H9 (cell line): ENCODE data around the gene MPL. TPM values are rescaled to one million over a fixed set of nuclear protein-coding genes. Genes with fewer than 3 reads are reported as not detected.

ENCODE experiments used
- DNase-seq: peaks from one replicate; pipeline ENCODE4 v3.0.0-alpha.2; 2017
- H2AFZ ChIP-seq: one replicate; pipeline ENCODE4 v1.6.1; 2013; ENCODE audit warnings: mild to moderate bottlenecking, low read length, control low read depth, moderate library complexity
- H2AK5ac ChIP-seq: 2 replicates; pipeline ENCODE4 v1.6.1; 2013; ENCODE audit warnings: low read length, control low read depth, mixed read lengths; ENCODE audit not compliant: insufficient read length
- H2BK120ac ChIP-seq: one replicate; pipeline ENCODE4 v1.6.1; 2013; ENCODE audit warnings: low read depth, mild to moderate bottlenecking, low read length, control low read depth, inconsistent platforms; ENCODE audit not compliant: poor library complexity, severe bottlenecking
- H2BK12ac ChIP-seq: 2 replicates; pipeline ENCODE4 v1.6.1; 2013; ENCODE audit warnings: low read length, control low read depth, mixed read lengths, low read depth; ENCODE audit not compliant: insufficient read length
- H2BK15ac ChIP-seq: 2 replicates; pipeline ENCODE4 v1.6.1; 2013; ENCODE audit warnings: low read depth, low read length, control low read depth
- H2BK20ac ChIP-seq: one replicate; pipeline ENCODE4 v1.6.1; 2013; ENCODE audit warnings: low read depth, mild to moderate bottlenecking, low read length, control low read depth, inconsistent platforms; ENCODE audit not compliant: poor library complexity, severe bottlenecking
- H2BK5ac ChIP-seq: 2 replicates; pipeline ENCODE4 v1.6.1; 2013; ENCODE audit warnings: low read length, control low read depth, mixed read lengths; ENCODE audit not compliant: insufficient read length
- H3K14ac ChIP-seq: 2 replicates; pipeline ENCODE4 v1.6.1; 2013; ENCODE audit warnings: low read length, control low read depth; ENCODE audit not compliant: insufficient read depth
- H3K18ac ChIP-seq: 2 replicates; pipeline ENCODE4 v1.6.1; 2013; ENCODE audit warnings: low read depth, mild to moderate bottlenecking, mixed read lengths, low read length, control low read depth; ENCODE audit not compliant: insufficient read length
- H3K23ac ChIP-seq: 2 replicates; pipeline ENCODE4 v1.6.1; 2013; ENCODE audit warnings: low read length, control low read depth, mixed read lengths, low read depth; ENCODE audit not compliant: insufficient read length
- H3K23me2 ChIP-seq: 2 replicates; pipeline ENCODE4 v1.6.1; 2013; ENCODE audit warnings: low read depth, mild to moderate bottlenecking, mixed read lengths, low read length, control low read depth; ENCODE audit not compliant: insufficient read length, poor library complexity, severe bottlenecking
- H3K27ac ChIP-seq: 2 replicates; pipeline ENCODE4 v1.5.1; 2013; ENCODE audit warnings: low read length, control low read depth, mixed read lengths, low read depth; ENCODE audit not compliant: insufficient read length
- H3K27me3 ChIP-seq: 2 replicates; pipeline ENCODE4 v1.6.1; 2013; ENCODE audit warnings: low read length, control low read depth, inconsistent platforms; ENCODE audit not compliant: insufficient read depth
- H3K4ac ChIP-seq: 2 replicates; pipeline ENCODE4 v1.6.1; 2013; ENCODE audit warnings: low read depth, mild to moderate bottlenecking, control low read depth, inconsistent platforms, low read length, moderate library complexity
- H3K4me1 ChIP-seq: 2 replicates; pipeline ENCODE4 v1.6.1; 2013; ENCODE audit warnings: low read length, control low read depth, inconsistent platforms; ENCODE audit not compliant: insufficient read depth
- H3K4me2 ChIP-seq: 2 replicates; pipeline ENCODE4 v1.6.1; 2013; ENCODE audit warnings: low read length, control low read depth, mixed read lengths; ENCODE audit not compliant: insufficient read length, insufficient read depth
- H3K56ac ChIP-seq: 2 replicates; pipeline ENCODE4 v1.6.1; 2013; ENCODE audit warnings: low read depth, mild to moderate bottlenecking, mixed read lengths, low read length, control low read depth; ENCODE audit not compliant: insufficient read length
- H3K79me1 ChIP-seq: 2 replicates; pipeline ENCODE4 v1.6.1; 2013; ENCODE audit warnings: low read depth, mild to moderate bottlenecking, moderate library complexity, low read length, control low read depth, inconsistent platforms; ENCODE audit not compliant: insufficient read depth, poor library complexity, severe bottlenecking
- H3K79me2 ChIP-seq: 2 replicates; pipeline ENCODE4 v1.6.1; 2013; ENCODE audit warnings: low read length, control low read depth, inconsistent platforms; ENCODE audit not compliant: insufficient read depth
- H3K9ac ChIP-seq: 2 replicates; pipeline ENCODE4 v1.6.1; 2013; ENCODE audit warnings: low read length, control low read depth, mixed read lengths; ENCODE audit not compliant: insufficient read length; ENCODE audit errors: extremely low read depth
- H3K9me3 ChIP-seq: one replicate; pipeline ENCODE4 v1.6.1; 2013; ENCODE audit warnings: low read depth, low read length, inconsistent platforms; ENCODE audit not compliant: control insufficient read depth
- H3T11ph ChIP-seq: one replicate; pipeline ENCODE4 v1.6.1; 2013; ENCODE audit warnings: mild to moderate bottlenecking, low read length, control low read depth, inconsistent platforms
- H4K20me1 ChIP-seq: one replicate; pipeline ENCODE4 v1.6.1; 2013; ENCODE audit not compliant: control insufficient read depth, insufficient read length, insufficient read depth
- H4K5ac ChIP-seq: 2 replicates; pipeline ENCODE4 v1.6.1; 2013; ENCODE audit warnings: low read depth, mild to moderate bottlenecking, mixed read lengths, low read length, control low read depth; ENCODE audit not compliant: insufficient read length
- H4K8ac ChIP-seq: replicated peaks from 2 replicates; pipeline ENCODE4 v1.6.1; 2013; ENCODE audit warnings: low read length, control low read depth, mixed read lengths, low read depth; ENCODE audit not compliant: insufficient read length
- H4K91ac ChIP-seq: 2 replicates; pipeline ENCODE4 v1.6.1; 2013; ENCODE audit warnings: low read depth, mild to moderate bottlenecking, moderate library complexity, mixed read lengths, low read length, control low read depth; ENCODE audit not compliant: insufficient read length
- H3K27ac Mint-ChIP-seq, 3 experiments: 2 replicates in 2 of 3; 3 replicates in 1 of 3; pipeline ENCODE4 v1.8.0; 2020 to 2021; ENCODE audit warnings: mixed read lengths in 3 of 3, mild to moderate bottlenecking in 1 of 3, moderate library complexity in 1 of 3
- H3K27me3 Mint-ChIP-seq: 2 replicates; pipeline ENCODE4 v1.8.0; 2021; ENCODE audit warnings: low read depth, mild to moderate bottlenecking, moderate library complexity, mixed read lengths
- H3K36me3 Mint-ChIP-seq, 3 experiments: 2 replicates in 2 of 3; 3 replicates in 1 of 3; pipeline ENCODE4 v1.8.0; 2020 to 2021; ENCODE audit warnings: low read depth in 3 of 3, mixed read lengths in 3 of 3; ENCODE audit not compliant: insufficient read depth in 1 of 3
- H3K4me1 Mint-ChIP-seq, 2 experiments: 2 replicates each; pipeline ENCODE4 v1.8.0; 2020; ENCODE audit warnings: mixed read lengths in 2 of 2
- H3K4me3 Mint-ChIP-seq, 2 experiments: 2 replicates in 1 of 2; 3 replicates in 1 of 2; pipeline ENCODE4 v1.8.0; 2020 to 2021; ENCODE audit warnings: mild to moderate bottlenecking in 2 of 2, mixed read lengths in 2 of 2, moderate library complexity in 1 of 2
- H3K9me3 Mint-ChIP-seq, 2 experiments: 2 replicates in 1 of 2; 3 replicates in 1 of 2; pipeline ENCODE4 v1.8.0; 2020; ENCODE audit warnings: mild to moderate bottlenecking in 2 of 2, mixed read lengths in 2 of 2, moderate library complexity in 1 of 2
- WGBS: extraction: QIAGEN DNeasy Blood & Tissue Kit; methylation state at CpG from one replicate; pipeline ENCODE4 v1.1.7; 2013; ENCODE audit warnings: missing lambda C conversion rate, low lambda C conversion rate, mixed read lengths; ENCODE audit not compliant: insufficient read length; ENCODE audit errors: extremely low coverage; 5-methylcytosine and 5-hydroxymethylcytosine counted together
- total RNA-seq: library from RNA; stranded (reverse); gene quantifications from 2 replicates; pipeline ENCODE4 v1.2.1, GENCODE V29; 2021
- TF ChIP-seq, protein P1 (sequence below): fragments of 200-600 bp; sonication (generic); conservative IDR thresholded peaks from 3 replicates; pipeline ENCODE4 v1.8.0; 2021; ENCODE audit warnings: antibody characterized with exemption, mild to moderate bottlenecking

The MPL gene
- total RNA-seq, 1 experiment from 2014 or later = not detected

DNA sequence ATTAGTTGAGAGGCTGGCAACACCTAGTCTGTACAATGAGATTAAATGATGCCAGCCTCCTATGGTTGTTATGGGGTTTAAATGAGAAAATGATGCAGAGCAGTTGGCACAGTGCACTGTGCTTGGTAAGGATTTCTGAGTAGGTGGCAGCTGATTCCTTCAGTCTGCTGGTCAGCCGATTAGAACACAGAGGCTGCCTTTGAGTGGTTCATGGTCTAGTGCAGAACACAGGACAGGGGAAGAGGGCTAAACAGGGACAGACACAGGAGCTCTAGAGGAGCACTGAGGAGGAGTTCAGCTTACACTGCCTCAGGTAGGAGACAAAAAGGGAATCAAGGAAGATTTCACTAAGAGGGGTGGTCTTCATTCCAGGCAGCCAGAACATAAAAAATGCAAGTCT lies 35.4 kb upstream of the MPL start:
- no peak overlapping the region for H3K9ac ChIP-seq
- no peak overlapping the region for H2BK120ac ChIP-seq
- H2AFZ ChIP-seq = no peak overlapping the region
- H3K27ac Mint-ChIP-seq = peak overlapping the region in 1 of 3 experiments; percentile 10; a peak in 2 of 7 replicates
- DNase-seq = no peak
- no peak overlapping the region for H3K4me3 Mint-ChIP-seq
- H3K4me2 ChIP-seq = no peak overlapping the region
- no peak overlapping the region for H2BK5ac ChIP-seq
- no peak overlapping the region for H4K8ac ChIP-seq
- H3T11ph ChIP-seq = no peak overlapping the region
- H3K27me3 ChIP-seq = no peaks in the 10 kb centered on the region
- no peak overlapping the region for H2BK12ac ChIP-seq
- no peak overlapping the region for H2BK15ac ChIP-seq
- peaks cover 27 to 40% of the 10 kb centered on the region in 2 experiments for H3K4me1 Mint-ChIP-seq
- H3K23ac ChIP-seq = no peak overlapping the region
- H3K4me1 ChIP-seq = no peaks in the 10 kb centered on the region; the same call in 1 of the 2 replicates
- no peak overlapping the region for H3K14ac ChIP-seq
- H3K79me2 ChIP-seq = no peaks in the 10 kb centered on the region
- no peak overlapping the region for H3K27ac ChIP-seq
- H4K20me1 ChIP-seq = no peaks in the 10 kb centered on the region
- H2BK20ac ChIP-seq = no peak overlapping the region
- no peak overlapping the region for H4K91ac ChIP-seq
- H3K23me2 ChIP-seq = no peaks in the 10 kb centered on the region
- no peaks in the 10 kb centered on the region for H3K79me1 ChIP-seq
- no peak overlapping the region for H3K18ac ChIP-seq
- H3K36me3 Mint-ChIP-seq = no peaks in the 10 kb centered on the region; a peak in 1 of 7 replicates
- H2AK5ac ChIP-seq = no peak overlapping the region
- H3K4ac ChIP-seq = no peak overlapping the region
- no peak overlapping the region for H3K56ac ChIP-seq
- no peaks in the 10 kb centered on the region for H3K9me3 ChIP-seq
- no peaks in the 10 kb centered on the region for H3K9me3 Mint-ChIP-seq
- H4K5ac ChIP-seq = no peak overlapping the region
- WGBS = no CpG with 5 or more reads among the region's 1 CpG
- H3K27me3 Mint-ChIP-seq = peaks cover 9% of the 10 kb centered on the region
- TF ChIP-seq, protein P1, sequence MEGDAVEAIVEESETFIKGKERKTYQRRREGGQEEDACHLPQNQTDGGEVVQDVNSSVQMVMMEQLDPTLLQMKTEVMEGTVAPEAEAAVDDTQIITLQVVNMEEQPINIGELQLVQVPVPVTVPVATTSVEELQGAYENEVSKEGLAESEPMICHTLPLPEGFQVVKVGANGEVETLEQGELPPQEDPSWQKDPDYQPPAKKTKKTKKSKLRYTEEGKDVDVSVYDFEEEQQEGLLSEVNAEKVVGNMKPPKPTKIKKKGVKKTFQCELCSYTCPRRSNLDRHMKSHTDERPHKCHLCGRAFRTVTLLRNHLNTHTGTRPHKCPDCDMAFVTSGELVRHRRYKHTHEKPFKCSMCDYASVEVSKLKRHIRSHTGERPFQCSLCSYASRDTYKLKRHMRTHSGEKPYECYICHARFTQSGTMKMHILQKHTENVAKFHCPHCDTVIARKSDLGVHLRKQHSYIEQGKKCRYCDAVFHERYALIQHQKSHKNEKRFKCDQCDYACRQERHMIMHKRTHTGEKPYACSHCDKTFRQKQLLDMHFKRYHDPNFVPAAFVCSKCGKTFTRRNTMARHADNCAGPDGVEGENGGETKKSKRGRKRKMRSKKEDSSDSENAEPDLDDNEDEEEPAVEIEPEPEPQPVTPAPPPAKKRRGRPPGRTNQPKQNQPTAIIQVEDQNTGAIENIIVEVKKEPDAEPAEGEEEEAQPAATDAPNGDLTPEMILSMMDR = no peak
